GM21390 (cell line): ENCODE measurements around the gene ENTPD2.

Experiments
- ATAC-seq: cut with Tn5 transposase; IDR thresholded peaks from one replicate; pipeline ENCODE4 v1.9.1; 2021; ENCODE audit not compliant: unreplicated experiment

ENTPD2 gene

DNA sequence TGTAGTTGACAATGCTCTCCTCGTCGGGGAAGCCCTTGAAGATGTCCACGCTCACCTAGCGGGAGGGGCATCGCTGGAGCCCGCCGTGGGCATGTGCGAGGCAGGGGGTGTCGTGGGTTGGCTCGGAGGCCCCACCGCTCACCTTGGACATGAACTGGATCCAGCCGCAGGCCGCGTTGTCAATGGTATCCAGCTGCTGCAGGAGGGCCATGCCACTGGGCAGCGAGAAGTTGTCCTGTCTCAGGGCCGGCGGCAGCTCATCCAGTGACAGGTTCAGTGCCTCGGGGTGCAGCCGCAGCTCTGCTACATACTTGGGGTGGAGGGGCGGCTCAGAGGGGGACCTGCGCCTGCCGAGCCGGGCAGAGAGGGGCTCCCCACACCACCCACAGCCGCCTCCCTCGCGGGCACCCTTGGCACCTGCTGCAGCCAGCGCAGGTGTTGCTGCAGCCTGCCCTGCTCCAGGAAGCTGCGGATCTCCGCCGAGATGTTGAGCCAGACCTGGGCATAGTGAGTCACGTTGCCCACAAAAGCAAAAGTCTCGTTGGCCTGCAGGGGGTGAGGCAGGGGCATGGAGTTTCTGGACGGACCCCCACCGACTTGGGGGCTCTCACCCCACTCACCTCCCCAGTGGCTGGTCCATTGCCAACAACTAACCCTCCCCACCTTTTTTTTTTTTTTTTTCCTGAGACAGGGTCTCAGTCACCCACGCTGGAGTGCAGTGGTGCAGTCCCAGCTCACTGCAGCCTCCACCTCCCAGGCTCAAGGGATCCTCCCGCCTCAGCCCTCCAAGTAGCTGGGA is 34.9 kb downstream of the ENTPD2 start:
- no peak for ATAC-seq

DNA sequence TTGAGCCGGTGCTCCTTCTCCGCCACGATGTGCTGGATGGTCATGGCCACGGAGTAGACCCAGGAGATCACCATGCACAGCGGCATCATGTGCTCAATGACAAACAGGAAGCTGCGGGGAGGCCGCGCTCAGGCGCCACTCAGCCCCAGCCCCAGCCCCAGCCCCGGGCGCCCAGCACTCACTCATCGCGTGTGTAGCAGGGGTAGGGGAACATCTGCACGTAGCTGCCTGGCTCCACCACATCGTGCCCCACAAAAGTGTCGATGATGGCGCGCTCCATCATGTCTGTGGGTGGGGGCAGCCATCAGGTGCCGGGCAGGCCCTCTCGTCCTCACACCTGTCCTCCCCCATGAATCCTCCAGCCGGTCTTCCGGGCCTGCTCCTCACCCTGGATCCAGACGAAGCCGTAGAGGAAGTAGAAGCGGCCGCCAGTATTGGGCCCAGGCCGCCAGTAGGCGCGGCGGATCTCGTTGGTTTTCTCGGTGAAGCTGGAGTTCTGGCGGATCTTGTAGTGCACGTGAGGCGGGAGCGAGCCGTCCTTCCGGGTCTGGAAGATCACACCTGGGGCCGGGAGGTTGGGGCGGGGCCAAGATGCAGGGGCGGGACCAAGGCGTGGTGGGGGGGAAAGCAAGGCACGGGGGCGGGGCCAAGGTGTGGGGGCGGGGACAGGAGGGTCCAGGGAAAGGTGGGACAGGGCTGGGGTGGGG is 35.9 kb downstream of the ENTPD2 start:
- no peak for ATAC-seq

DNA sequence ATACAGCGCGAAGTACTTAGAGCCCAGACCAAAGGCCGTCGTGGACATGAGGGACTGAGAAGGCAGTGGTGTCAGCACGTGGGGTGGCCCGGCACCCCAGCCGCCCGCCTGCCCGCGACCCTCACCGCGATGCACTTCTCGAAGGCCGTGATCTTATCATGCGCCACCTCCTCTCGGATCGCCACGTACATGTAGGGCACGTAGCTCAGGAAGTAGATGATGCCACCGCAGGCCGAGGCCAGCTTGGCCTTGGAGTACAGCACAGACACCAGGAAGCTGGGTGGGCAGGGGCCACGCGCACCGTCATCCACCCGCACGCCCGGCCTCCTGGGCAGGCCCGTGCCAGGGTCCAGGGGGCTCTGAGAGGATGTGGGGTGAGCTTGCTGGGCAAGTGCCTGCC is 36.8 kb downstream of the ENTPD2 start:
- ATAC-seq, result no peak

DNA sequence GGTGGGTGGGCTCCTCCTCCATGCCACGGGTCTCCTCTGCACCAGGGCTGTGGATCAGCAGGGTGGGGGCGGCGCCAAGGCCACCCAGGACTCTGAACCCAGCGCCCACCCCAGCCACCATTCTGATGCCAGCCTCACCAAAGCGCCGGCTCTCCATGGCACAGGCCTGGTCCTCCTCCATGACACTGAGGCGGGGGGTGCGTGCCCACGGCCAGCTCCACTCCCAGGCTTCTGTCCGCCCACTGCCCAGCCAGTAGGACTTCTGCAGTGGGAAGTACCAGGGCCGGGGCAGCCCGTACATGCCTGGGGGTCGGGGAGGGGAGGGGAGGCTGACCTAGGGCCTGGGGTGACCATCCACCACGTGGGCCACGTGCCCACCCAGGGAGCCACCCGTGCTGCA is 37.4 kb downstream of the ENTPD2 start:
- no peak for ATAC-seq

DNA sequence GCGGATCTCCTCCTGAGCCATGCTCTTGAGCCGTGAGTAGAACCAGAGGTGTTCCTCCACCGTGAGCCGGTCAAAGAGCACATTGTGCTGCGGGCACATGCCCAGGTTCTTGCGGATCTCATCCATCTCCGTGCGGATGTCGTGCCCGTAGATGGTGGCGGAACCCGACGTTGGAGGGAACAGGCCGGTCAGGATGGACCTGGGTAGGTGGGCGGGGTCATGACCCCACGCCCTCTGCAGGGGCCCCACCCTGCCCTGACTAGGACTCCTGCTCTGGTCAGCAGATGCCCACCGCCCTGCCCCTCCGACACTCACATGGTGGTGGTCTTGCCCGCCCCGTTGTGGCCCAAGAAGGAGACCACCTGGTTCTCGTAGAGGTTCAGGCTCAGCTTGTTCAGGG is 37.9 kb downstream of the ENTPD2 start:
- no peak for ATAC-seq

DNA sequence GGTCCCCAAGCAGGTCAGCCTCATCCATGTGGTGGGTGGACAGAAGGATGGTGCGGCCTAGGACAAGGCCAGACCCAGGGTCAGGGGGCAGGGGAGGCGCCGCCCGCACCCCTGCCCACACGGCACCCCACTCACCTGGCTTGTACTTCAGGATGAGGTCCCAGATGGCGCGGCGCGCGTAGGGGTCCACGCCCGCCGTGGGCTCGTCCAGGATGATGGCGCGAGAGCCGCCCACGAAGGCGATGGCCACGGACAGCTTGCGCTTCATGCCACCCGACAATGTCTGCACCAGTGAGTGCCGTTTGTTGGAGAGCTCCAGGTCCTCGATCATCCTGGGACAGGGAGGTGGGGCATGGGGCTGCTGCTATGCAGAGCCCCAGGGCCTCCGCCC is 38.3 kb downstream of the ENTPD2 start:
- ATAC-seq, result no peak

DNA sequence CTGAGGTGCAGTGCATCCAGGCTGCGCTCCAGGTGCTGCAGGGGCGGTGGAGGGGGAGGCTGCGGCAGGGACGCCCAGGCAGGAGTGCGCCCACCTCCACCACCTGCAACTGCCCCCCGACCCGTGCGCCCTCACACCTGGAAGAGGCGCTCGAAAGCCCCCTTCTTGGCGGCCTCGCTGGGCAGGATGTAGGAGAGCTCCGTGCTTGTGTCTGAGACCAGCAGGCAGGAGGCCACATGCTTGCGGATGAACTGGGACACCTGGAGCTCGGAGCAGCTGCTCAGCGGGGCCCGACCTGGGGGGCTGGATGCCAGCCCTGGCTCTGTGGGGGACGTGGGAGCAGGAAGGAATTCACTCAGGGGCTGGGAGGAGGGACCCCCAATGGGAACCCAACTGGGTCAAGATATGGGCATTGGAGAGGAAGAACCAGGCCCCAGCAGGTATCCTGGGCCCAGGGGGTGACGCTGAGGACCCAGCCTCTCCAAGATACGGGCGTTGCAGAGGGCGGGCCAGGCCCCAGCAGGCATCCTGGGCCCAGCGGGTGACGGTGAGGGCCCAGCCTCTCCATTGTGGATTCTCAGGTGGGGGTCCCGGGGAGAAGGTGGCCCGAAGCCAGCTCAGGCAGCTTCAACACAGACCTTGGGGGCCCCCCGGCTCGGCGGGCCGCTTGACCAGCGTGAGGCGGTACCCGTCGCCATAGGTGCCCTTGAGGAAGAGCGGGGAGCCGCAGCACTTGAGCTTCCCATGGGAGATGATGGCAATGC is 38.9 kb downstream of the ENTPD2 start:
- ATAC-seq, result no peak

DNA sequence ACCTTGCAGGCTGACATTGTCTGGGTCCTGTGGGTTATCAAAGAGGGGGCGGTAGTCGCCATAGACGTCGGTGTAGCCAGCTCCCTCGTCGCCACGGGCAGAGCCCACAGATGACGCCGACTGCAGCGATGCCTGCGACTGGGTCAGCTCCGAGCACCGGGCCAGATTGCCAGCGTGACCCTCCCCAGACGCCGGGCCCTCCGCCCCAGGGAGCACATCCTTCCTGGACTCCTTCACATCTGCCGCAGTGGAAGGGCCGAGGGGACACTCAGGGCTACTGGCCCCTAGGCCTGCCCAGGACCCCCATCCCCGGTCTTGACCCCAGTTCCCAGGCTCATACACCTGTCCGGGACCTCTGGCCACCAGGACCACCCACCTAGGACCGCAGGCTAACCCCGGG is 39.7 kb downstream of the ENTPD2 start:
- ATAC-seq, result no peak

DNA sequence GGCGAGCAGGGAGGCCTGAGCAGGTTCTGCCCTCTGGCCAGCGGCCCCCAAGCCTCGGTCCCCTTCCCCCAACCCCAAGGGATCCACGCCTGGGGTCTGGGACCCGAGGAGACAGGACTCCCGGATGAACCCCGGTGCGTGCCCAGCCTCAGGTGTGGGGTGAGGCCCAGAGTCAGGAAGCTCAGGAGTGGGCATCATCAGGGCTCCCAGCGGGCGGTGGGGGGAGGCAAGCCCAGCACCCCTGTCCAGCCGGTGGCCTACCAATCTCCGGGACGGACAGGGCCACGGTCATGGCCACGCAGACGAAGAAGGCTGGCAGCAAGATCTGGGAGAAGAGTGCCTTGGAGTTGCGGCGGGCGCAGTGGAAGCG is 40.3 kb downstream of the ENTPD2 start:
- ATAC-seq, result no peak

DNA sequence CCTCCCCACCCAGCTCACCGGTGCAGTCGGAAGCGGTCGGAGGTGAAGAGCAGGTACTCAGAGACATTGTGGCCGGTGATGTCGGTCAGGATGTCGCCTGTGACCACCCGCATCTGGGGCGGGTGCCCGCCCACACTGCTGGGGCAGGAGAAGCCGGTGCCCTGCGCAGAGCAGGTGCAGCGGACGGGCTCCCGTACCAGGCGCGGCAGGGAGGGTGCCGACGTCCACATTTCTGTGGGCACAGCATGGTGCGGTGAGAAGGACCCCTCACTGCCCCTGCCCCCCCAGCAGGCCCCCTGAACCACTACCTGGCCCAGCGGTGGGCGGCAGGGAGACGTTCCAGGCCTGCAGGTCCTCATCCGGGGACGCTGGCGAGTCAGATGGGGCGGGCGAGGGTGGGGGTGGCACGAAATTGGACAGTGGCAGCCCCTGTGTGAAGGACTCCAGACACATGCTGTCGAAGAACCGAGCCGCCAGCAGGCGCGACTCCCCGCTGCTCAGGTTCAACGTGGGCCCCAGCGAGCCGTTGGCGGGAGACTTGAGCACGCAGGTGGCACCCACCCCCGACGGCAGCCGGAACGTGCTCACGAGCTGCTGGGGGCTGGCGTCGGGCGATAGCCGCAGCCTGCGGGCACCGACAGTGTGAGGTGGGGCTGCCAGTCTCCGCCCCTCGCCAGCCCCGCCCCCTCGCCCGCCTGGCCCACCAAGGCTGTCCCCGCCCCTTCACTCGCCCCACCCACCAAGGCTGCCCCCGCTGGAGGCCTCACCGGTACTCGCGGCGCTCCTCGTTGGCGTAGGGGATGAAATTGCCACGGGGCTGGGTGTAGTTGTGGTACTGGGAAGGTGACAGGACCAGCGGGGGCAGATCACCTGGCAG is 40.9 kb downstream of the ENTPD2 start:
- ATAC-seq, result no peak

DNA sequence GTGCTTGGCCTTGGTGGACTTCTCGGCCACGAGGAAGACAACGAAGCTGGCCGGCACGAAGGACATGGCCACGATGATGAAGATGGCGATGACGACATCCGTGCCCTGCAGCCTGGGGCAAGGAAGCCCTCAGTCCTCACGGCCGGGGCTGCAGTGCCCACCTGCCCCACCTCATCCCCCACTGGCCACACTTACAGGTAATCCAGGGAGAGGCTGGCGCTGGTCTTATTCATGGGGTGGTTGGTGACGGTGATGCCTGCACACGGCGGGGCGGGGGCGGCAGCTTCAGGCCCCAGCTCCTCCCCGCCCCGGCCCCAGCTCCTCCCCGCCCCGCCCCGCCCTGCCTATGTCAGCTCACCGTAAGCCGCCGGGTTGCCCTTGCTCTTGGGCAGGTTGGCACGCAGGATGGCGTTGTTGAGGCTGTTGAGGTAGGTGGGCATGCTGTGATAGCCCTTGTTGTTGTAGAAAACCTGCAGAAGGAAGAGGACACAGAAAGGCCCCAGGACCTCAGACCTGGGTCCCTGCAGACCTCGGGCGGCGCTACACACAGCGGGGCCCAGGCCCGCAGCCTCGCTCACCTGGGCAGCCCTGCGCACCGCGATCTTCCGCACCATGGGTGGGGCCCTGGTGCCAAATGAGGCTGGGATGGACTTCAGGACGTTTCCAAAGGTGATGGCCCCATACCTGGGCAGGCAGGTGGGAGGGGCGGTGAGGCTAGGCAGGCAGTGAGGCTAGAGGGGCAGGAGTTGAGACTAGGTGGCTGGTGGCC is 41.8 kb downstream of the ENTPD2 start:
- no peak for ATAC-seq

DNA sequence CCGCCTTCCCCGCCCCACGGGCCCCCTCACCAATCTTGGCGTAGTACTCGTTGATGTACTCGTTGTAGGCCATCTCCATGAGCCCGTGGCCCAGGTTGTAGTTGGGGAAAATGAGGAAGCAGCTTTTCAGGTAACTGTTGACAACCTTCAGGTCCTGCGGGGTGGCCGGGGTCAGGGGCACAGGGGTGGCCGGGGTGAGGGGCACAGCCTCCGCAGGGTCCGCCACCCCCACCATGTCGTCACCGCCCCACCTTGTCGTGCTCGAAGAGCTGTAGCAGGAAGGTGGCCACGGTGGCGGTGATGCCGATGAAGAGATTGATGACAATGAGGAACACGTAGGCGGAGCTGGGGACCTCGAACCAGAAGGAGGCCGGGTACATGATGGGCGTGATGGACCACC is 42.7 kb downstream of the ENTPD2 start:
- ATAC-seq, result no peak

DNA sequence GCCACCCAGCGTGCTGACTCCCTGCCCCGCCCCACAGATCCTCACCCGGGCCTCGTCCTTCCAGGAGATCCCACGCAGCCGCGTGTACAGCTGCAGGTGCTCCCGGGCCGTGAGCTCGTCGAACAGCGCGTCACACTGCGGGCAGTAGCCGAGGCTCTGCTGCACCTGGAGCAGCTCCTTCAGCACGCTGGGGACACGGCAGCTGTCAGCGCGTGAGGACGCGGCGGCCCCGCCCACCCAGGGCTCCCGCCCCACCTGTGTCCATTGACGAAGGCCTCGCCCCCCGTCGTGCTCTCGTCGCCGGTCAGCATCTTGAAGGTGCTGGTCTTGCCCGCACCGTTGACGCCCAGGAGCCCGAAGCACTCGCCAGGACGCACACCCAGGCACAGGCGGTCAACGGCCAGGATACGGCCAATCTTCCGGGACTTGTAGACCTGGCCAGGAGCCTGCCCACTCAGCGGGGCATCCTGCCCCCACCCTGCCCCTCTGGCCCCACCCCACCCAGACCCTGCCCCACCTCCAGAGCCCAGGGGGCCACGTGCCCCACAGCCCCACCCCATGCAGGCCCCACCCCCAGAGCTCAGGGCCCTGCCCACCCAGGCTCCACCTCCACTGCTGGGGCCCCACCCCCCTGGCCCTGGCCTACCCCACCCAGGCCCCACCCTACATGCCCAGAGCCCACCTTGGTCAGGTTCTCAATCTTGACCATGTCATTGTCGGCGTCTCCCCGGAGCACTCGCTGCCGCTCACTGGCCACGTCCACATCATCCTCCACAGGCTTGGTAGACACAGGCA is 43.7 kb downstream of the ENTPD2 start:
- ATAC-seq, result no peak

DNA sequence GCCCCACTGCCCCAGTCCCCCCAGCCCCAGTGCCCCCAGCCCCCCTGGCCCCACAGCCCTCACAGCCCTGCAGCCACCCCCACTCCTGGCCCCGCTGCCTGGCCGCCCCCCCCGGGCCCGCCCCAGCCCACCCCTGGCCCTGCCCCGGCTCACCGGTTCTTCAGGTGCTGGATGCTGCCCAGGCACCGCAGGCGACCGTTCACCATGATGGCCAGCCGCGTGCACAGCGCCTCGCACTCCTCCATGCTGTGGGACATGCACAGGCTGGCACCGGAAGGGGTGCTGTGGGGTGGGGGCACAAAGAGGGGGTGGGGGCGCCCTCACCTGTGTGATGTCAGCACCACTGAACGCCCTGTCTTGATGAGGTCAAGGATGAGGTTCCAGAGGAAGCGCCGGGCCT is 44.6 kb downstream of the ENTPD2 start:
- no peak for ATAC-seq

DNA sequence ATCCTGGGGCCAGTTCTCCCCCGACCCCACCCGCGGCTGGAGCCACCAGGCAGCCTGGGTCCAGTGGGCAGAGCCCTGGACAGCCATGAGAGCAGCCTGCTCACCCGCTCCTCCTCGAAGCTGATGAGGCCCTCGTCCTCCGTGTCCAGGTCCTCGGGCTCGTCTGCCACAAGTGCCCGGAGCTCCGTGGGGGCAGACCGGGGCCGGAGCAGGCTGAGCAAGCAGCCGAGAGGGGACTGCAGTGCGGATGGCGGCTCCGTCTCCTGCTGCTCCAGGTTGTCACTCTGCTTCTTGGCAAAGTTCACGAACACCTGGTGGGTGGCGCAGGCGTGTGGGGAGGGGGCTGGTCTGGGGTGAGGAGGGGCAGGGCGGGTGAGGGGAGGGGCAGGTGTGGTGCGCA is 45.5 kb downstream of the ENTPD2 start:
- no peak for ATAC-seq

DNA sequence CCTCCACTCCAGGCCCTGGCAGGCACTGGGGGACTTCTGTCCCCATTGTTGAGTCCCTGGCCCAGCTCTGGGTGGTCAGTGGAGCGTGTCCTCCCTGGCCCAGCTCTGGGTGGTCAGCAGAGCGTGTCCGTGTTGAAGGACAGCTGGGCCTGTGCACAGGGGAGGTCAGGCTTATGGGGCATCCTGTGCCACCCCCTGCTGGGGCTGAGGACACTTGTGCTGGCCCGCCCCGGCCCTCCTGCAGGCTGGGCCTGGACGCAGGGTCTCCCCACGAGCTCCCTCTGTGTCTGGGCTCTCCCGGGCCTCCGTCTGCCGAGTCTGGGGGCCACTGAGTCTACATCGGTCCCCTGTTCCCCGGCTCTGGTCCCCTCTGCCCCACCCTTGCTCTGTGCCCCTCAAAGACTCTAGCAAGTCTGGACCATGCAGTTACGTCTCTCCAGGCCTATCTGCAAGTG is 46.0 kb downstream of the ENTPD2 start:
- no peak for ATAC-seq

DNA sequence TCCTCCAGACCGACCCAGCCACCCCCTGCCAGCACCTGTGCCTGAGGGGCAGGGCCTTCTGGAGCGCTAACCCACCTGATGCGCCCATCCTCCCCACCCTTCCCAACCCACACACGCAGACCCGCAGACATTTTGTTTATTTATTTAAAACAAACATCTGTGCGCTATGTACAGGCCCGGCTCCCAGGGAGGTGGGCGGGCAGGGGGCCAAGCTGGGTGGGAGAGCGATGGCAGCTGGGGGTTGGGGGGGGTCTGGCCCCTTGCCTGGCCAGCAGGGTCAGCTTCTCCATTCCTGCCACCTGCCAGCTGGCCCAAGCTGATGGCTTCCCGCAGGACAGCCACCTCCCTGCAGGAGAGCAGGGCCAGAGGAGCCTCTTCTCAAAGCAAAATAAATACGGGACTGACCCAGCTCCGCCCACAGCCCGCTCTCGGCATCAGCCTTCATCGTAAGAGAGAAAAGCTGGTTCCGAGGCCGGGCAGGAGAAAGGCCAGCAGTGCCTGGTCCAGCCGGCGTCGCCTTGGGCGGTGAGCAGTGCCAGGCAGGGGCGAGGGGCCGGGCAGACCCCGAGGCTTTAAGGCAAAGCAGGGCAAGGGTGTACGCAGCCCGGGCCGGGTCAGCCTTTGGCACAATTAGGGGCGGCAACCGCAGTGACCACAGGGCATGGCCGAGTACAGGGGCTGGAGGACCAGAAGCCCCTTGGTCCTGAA is 46.6 kb downstream of the ENTPD2 start:
- ATAC-seq, result no peak

DNA sequence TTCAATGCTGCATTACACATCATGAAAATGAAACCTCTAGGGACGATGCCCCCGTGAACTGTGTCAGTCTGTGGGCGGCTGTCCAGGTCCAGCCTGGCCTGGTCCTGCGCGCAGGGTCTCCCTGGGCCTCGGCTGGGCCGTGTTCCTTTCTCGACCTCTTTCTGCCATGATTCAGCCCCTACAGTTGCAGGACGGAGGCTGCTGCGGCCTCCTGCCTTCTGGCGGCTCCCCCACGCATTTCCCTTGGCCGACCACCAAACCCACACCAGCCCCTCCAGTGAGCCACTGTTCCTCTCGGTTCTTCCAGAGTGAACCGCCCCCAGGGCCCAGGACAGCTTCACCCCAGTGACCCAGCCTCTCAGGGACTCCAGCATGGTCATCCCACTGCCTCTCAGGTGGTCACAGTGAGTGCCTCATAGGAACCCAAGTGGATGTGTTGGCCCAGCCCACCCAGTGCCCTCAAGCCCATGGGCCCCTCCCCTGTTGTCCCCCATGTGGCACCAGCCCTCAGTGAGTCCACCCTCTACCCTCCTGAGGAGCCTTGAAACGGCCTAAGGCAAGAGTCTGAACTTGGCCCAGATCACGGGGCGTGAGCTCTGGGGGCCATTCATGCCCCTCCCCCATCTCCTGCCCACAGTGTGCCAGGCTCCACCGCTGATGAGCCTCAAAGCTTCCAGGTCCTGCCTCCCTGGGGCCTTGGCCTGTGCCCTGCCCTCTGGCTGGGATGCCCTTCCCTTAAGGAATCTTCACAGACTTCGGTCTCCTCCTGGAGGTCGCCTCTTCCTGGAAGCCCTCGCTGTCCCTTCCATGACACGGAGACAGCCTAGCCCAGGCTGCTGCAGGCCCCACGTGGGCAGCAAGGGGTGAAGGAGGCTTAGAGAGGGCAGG is 47.5 kb downstream of the ENTPD2 start:
- no peak for ATAC-seq
